ENCODE results near the gene HYOU1.
"Not testable (repeated sequence)": the region's sequence is repeated elsewhere in the genome, so short reads cannot be mapped to it uniquely, and the experiment has no call there.

The HYOU1 gene, protein sequence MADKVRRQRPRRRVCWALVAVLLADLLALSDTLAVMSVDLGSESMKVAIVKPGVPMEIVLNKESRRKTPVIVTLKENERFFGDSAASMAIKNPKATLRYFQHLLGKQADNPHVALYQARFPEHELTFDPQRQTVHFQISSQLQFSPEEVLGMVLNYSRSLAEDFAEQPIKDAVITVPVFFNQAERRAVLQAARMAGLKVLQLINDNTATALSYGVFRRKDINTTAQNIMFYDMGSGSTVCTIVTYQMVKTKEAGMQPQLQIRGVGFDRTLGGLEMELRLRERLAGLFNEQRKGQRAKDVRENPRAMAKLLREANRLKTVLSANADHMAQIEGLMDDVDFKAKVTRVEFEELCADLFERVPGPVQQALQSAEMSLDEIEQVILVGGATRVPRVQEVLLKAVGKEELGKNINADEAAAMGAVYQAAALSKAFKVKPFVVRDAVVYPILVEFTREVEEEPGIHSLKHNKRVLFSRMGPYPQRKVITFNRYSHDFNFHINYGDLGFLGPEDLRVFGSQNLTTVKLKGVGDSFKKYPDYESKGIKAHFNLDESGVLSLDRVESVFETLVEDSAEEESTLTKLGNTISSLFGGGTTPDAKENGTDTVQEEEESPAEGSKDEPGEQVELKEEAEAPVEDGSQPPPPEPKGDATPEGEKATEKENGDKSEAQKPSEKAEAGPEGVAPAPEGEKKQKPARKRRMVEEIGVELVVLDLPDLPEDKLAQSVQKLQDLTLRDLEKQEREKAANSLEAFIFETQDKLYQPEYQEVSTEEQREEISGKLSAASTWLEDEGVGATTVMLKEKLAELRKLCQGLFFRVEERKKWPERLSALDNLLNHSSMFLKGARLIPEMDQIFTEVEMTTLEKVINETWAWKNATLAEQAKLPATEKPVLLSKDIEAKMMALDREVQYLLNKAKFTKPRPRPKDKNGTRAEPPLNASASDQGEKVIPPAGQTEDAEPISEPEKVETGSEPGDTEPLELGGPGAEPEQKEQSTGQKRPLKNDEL

DNA sequence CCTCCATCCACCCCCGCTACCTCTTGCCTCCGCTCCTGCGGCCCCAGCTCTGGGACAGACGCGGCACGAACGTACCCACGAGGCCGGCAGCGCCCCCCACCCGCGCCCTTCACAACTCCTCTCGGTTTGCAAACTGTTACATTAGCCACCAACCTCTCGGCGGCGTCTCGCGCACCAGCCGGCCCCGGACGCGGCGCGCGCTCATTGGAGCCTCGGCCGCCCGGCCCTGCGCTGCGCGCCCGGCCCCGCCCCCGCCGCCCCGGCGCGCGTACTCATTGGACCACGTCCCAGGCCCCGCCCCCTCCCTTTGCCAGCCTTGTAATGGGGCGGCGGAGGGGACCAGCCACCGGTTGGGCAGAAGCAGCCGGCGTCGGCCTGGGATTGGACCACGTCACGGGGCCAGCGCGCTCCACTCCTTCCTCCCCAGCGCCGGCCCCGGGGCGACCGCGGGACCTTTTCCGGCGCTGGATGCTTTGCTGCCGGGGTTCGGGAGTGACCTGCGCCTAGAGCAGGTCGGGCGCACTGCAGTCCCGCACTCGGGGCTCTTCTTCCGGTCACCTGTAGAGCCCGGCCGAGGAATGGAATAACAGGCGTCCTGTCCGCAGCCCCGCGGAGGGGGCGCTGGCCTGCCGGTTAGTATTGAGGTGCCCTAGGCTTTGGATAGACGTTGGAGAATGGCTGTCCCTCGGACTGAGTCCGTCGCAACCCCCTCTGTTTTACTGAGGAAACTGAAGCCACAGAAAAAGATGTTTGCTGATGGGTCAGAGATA lies at the start of gene HYOU1:
Gene HYOU1 (minus strand): TSS at position 206 of the 770 bp plus-strand sequence. CDS start 1,045 bp downstream, outside the sequence.
- no peaks in the 10 kb centered on the region for H3K27me3 ChIP-seq (ENCODE audit: control insufficient read depth, insufficient read depth, low read length)
- peak within 1 kb of the TSS; percentile 95 for H3K4me3 ChIP-seq (ENCODE audit: low read length)
- H3K4me1 ChIP-seq (ENCODE audit: control insufficient read depth, insufficient read depth, low read length): peaks cover 3% of the 10 kb centered on the region; the same call in 1 of the 2 replicates
- H3K36me3 ChIP-seq (ENCODE audit: control insufficient read depth, insufficient read depth, low read length): peaks cover 22% of the 10 kb centered on the region
- DNase-seq (ENCODE audit: low read depth, low spot score): peak; percentile 82
- H3K9me3 ChIP-seq (ENCODE audit: control insufficient read depth, insufficient read depth, low read length): no peaks in the 10 kb centered on the region
- H3K27ac ChIP-seq (ENCODE audit: low read length): peak within 1 kb of the TSS; percentile 58
- no CpG with 5 or more reads among the region's 79 CpGs for WGBS (ENCODE audit: insufficient coverage, insufficient read length)

DNA sequence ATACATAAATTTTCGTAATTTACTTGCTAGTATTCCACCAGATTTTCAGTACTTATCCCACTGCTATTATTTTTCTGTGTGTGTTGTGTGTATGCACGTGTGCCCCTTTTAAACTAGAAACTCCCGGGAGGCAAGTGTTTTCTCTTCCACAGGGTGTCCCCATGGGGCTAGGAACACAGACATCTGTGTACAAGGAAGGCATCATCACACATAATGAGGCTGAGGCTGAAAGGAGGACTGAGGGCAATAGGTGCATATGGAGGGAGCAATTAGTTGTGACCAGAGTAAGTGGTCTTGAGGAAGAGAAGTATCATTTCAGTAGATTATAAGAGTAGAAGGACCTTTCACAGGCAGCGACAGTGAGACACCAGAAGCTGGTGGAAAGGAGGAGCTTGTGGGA lies 46.8 kb upstream of the HYOU1 start:
- whole genome bisulfite sequencing (ENCODE audit: insufficient coverage, insufficient read length): 100% methylated on average over 1 of the region's 4 CpGs
- DNase-seq (ENCODE audit: low read depth, low spot score): no peak

DNA sequence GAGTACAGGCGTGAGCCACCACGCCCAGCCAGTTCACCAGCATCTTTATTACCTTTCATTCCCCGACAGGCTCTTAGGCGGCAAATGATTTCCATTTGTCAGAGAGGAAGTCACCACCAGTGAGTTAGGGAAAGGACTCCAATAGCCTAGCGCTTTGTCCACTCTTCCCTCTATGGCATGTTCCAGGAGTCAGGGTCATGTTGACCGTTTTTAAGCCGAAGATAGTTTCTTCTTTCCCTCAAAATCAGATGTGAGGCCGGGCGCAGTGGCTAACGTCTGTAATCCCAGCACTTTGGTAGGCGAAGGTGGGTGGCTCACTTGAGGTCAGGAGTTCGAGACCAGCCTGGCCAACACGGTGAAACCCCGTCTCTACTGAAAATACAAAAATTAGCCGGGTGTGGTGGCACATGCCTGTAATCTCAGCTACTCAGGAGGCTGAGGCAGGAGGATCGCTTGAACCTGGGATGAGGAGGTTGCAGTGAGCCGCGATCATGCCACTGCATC lies 46.2 kb upstream of the HYOU1 start:
- not testable (repeated sequence) for H3K36me3 ChIP-seq (ENCODE audit: control insufficient read depth, insufficient read depth, low read length); H3K27ac ChIP-seq (ENCODE audit: low read length); H3K4me3 ChIP-seq (ENCODE audit: low read length); H3K4me1 ChIP-seq (ENCODE audit: control insufficient read depth, insufficient read depth, low read length); H3K27me3 ChIP-seq (ENCODE audit: control insufficient read depth, insufficient read depth, low read length); DNase-seq (ENCODE audit: low read depth, low spot score); H3K9me3 ChIP-seq (ENCODE audit: control insufficient read depth, insufficient read depth, low read length)
- WGBS (ENCODE audit: insufficient coverage, insufficient read length): no CpG with 5 or more reads among the region's 18 CpGs

More for the DNA sequence above, 46.8 kb upstream of the HYOU1 start:
- Histone ChIP-seq H3K27me3 (ENCODE audit: control insufficient read depth, insufficient read depth, low read length) (peaks cover 4% of the 10 kb centered on the region; the same call in 1 of the 2 replicates), H3K36me3 (ENCODE audit: control insufficient read depth, insufficient read depth, low read length) (no peaks in the 10 kb centered on the region), H3K4me3 (ENCODE audit: low read length) (no peak overlapping the region), H3K27ac (ENCODE audit: low read length) (no peak overlapping the region), H3K9me3 (ENCODE audit: control insufficient read depth, insufficient read depth, low read length) (no peaks in the 10 kb centered on the region), H3K4me1 (ENCODE audit: control insufficient read depth, insufficient read depth, low read length) (peaks cover 8% of the 10 kb centered on the region; the same call in 1 of the 2 replicates)

DNA sequence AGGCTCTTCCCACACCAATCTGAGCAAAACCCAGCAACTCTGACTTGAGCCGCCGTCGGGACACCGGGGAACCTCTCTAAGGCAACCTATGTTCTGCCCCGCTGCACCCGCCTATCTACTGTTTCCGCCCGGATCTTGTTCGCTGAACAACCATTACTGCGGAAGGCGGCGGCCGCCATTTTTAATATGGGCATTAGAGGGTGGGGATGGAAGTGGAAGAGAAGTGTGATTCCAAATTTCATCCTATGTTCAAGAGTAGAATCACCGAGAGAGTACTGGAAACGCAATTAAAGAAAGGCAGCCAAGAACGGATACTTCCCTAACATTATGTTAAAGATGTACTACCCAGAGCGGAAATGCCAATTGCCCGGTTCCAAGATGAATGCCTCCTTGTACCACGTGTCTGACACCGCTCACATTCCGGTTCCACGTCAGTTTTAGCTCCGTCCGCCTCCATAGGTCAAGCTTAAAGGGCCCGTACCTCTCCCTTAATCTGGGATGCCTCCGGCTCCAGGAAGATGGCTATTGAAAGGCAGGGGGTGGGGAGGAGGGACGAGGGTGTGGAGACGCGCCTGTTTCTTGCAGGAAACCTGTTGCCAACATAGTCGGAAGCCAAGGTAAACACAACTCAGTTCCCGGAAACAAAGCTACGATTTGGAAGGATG lies 44.9 kb upstream of the HYOU1 start, which contains the start of gene DPAGT1:
Gene DPAGT1 (minus strand): TSS at position 95 of the 665 bp plus-strand sequence. CDS start 198 bp downstream, outside the sequence.
- H3K36me3 ChIP-seq (ENCODE audit: control insufficient read depth, insufficient read depth, low read length): peaks cover 7% of the 10 kb centered on the region; the same call in 1 of the 2 replicates
- peaks cover 6% of the 10 kb centered on the region; the same call in 1 of the 2 replicates for H3K4me1 ChIP-seq (ENCODE audit: control insufficient read depth, insufficient read depth, low read length)
- H3K27ac ChIP-seq (ENCODE audit: low read length): no peak within 1 kb of the TSS
- H3K27me3 ChIP-seq (ENCODE audit: control insufficient read depth, insufficient read depth, low read length): no peaks in the 10 kb centered on the region
- DNase-seq (ENCODE audit: low read depth, low spot score): peak; percentile 97
- no peaks in the 10 kb centered on the region for H3K9me3 ChIP-seq (ENCODE audit: control insufficient read depth, insufficient read depth, low read length)
- WGBS (ENCODE audit: insufficient coverage, insufficient read length): no CpG with 5 or more reads among the region's 32 CpGs
- peak within 1 kb of the TSS; percentile 53 for H3K4me3 ChIP-seq (ENCODE audit: low read length)

DNA sequence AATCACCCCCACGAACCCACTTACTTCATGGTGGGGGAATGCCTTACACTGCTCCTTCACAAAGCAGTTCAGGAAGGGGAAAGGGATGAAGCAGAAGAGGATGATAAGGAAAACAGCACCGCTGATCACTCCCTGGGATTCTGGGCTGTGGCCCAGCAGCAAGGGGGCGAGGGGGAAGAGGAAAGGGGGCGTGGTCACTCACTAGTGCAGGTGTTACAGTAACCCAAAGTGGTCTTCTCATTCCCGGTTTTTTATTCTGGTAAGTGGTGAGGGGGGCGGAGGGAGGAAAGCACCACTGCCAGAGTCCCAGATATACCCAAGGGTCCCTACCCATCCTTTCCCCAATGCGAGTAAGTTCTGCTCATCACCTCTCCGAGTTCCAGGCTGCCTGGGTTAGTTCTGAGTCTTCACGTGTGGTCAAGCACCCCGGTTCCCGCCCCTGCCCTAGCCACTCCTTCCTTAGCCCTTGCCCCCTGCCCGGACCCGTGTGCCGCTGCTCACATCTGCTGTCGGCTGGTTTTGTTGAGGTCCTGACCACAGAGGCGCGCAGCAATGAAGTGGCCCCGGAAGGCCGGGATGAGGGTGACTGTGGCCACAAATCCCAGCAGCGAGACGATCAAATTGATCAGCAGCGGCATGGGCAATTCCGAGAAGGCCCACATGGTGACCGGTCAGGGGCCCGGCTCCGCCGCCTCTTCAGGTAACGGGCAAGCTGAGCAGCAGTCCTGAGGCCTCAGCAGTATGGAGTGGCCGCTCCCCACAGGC lies 44.2 kb upstream of the HYOU1 start:
- Histone ChIP-seq H3K4me1 (ENCODE audit: control insufficient read depth, insufficient read depth, low read length) (peaks cover 3% of the 10 kb centered on the region; the same call in 1 of the 2 replicates), H3K27me3 (ENCODE audit: control insufficient read depth, insufficient read depth, low read length) (no peaks in the 10 kb centered on the region), H3K27ac (ENCODE audit: low read length) (no peak overlapping the region), H3K36me3 (ENCODE audit: control insufficient read depth, insufficient read depth, low read length) (peaks cover 9% of the 10 kb centered on the region; the same call in 1 of the 2 replicates), H3K9me3 (ENCODE audit: control insufficient read depth, insufficient read depth, low read length) (no peaks in the 10 kb centered on the region), H3K4me3 (ENCODE audit: low read length) (peak overlapping the region; percentile 53)
- no CpG with 5 or more reads among the region's 29 CpGs for WGBS (ENCODE audit: insufficient coverage, insufficient read length)
- no peak for DNase-seq (ENCODE audit: low read depth, low spot score)

DNA sequence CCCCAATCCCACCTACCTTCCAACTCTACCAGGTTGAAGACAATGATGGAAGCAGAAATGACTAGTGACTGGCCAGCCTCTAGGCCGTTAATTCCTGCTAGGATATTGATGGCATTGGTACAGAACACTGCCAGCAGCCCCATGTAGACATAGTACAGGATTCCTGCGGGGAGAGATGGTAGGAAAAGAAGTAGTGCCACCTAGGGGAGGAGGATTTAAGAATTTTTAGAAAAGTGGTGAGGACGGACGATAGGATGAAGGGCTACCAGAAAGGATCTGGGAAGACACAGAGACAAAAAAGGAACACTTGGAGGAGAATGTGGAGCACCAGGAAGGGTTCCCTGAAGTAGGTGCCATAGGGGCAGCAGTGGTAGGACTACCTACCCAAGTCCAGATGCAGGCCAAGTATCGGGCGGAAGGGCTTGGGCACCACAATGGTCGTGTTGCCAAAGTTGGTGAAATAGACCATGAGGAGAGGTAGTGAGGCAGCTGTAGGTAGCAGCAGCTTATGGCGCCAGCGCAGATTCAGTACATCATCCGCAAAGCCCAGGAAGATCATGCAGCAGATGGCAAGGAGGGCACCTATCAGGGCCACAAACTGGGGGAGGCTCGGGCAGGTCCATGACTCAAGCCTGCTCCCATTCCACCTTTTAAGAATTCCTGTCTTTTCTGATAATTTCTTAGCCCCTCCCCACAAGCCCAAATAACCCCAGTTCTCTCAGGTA lies 43.4 kb upstream of the HYOU1 start:
- peaks cover 3% of the 10 kb centered on the region; the same call in 1 of the 2 replicates for H3K4me1 ChIP-seq (ENCODE audit: control insufficient read depth, insufficient read depth, low read length)
- H3K36me3 ChIP-seq (ENCODE audit: control insufficient read depth, insufficient read depth, low read length): peaks cover 9% of the 10 kb centered on the region; the same call in 1 of the 2 replicates
- H3K27ac ChIP-seq (ENCODE audit: low read length): no peak overlapping the region
- no peak for DNase-seq (ENCODE audit: low read depth, low spot score)
- no CpG with 5 or more reads among the region's 11 CpGs for WGBS (ENCODE audit: insufficient coverage, insufficient read length)
- H3K27me3 ChIP-seq (ENCODE audit: control insufficient read depth, insufficient read depth, low read length): no peaks in the 10 kb centered on the region
- H3K4me3 ChIP-seq (ENCODE audit: low read length): peak overlapping the region; percentile 53; the same call in 1 of the 2 replicates
- H3K9me3 ChIP-seq (ENCODE audit: control insufficient read depth, insufficient read depth, low read length): no peaks in the 10 kb centered on the region

DNA sequence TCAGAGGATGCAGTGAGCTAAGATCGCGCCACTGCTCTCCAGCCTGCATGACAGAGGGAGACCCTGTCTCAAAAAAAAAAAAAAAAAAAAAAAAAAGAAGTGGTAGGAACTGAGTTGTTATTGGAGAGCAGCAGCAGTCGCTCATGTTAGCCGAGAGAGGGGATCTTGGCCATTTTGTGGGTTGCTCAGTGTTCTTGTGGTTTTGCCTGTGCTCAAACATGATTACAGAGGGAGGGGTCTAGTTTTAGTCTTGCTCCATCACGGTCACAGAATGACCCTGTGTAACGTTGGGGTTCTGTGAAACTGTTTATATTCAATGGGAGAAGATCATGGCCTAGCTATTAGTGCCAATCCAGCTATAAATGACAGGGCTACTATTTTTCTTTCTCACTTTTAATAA lies 42.7 kb upstream of the HYOU1 start:
- no CpG with 5 or more reads among the region's 6 CpGs for WGBS (ENCODE audit: insufficient coverage, insufficient read length)
- no peak overlapping the region for H3K4me3 ChIP-seq (ENCODE audit: low read length)
- no peak overlapping the region for H3K27ac ChIP-seq (ENCODE audit: low read length)
- peaks cover 9% of the 10 kb centered on the region; the same call in 1 of the 2 replicates for H3K36me3 ChIP-seq (ENCODE audit: control insufficient read depth, insufficient read depth, low read length)
- DNase-seq (ENCODE audit: low read depth, low spot score): no peak
- peaks cover 3% of the 10 kb centered on the region; the same call in 1 of the 2 replicates for H3K4me1 ChIP-seq (ENCODE audit: control insufficient read depth, insufficient read depth, low read length)
- H3K27me3 ChIP-seq (ENCODE audit: control insufficient read depth, insufficient read depth, low read length): no peaks in the 10 kb centered on the region
- no peaks in the 10 kb centered on the region for H3K9me3 ChIP-seq (ENCODE audit: control insufficient read depth, insufficient read depth, low read length)

DNA sequence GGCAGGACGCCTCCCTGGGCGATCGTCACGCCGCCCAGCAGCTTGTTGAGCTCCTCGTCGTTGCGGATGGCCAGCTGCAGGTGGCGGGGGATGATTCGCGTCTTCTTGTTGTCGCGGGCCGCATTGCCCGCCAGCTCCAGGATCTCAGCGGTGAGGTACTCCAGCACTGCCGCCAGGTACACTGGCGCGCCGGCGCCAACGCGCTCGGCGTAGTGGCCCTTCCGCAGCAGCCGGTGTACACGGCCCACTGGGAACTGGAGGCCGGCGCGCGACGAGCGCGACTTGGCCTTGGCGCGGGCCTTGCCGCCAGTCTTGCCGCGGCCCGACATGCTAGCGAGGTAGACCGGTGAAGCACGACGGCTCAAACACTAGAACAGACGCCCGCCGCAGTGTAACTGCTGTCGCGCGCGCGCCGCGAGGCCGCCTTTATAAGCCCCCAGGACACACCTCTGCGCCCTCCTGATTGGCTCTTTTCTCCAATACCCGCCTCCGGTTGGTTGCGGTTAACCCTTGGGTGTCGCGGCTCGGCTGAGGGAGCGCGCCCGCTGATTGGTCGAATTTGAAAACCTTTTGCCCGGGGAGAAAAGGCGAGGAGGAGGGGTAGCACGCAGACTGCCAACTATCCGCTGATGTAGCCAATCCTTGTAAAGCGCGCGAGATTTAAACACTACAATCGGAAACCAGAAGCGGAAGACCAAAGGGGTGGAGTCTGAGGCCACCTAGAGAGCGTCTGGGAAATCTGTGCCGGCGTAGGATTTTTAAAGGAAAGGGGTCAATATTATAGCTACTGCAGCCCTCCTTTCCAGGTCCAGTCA lies 38.3 kb upstream of the HYOU1 start:
- H3K36me3 ChIP-seq (ENCODE audit: control insufficient read depth, insufficient read depth, low read length): peaks cover 24% of the 10 kb centered on the region
- no peaks in the 10 kb centered on the region for H3K9me3 ChIP-seq (ENCODE audit: control insufficient read depth, insufficient read depth, low read length)
- H3K4me3 ChIP-seq (ENCODE audit: low read length): peak overlapping the region; percentile 86
- WGBS (ENCODE audit: insufficient coverage, insufficient read length): no CpG with 5 or more reads among the region's 79 CpGs
- H3K27ac ChIP-seq (ENCODE audit: low read length): no peak overlapping the region
- H3K4me1 ChIP-seq (ENCODE audit: control insufficient read depth, insufficient read depth, low read length): peaks cover 2% of the 10 kb centered on the region; the same call in 1 of the 2 replicates
- peak; percentile 99 for DNase-seq (ENCODE audit: low read depth, low spot score)
- H3K27me3 ChIP-seq (ENCODE audit: control insufficient read depth, insufficient read depth, low read length): no peaks in the 10 kb centered on the region
